ENCODE measurements around the gene ATP6V1F.
A peak's percentile ranks its signal among the peaks of the same experiment; 100 is the strongest.

Gene ATP6V1F

GRCh38 chr7:128859232-128860157, 3.2 kb upstream of the ATP6V1F start:
- CTCF ChIA-PET = interaction anchor here (0.7 to 4.5 kb wide), 6 partner anchors 12 to 359 kb away, joined by 3 to 20 read pairs (median 4); no protein-coding TSS in a partner anchor
- TF ChIP-seq CTCF (IDR thresholded peaks at IDR 0.05; ENCODE audit: control extremely low read depth, extremely low read depth, low read depth, missing control alignments) = no peak
- POLR2A ChIA-PET = no interaction called here
- no peak for DNase-seq (ENCODE audit: extremely low spot score)

GRCh38 chr7:128860158-128861073, 2.2 kb upstream of the ATP6V1F start:
- CTCF ChIA-PET = interaction anchor here (0.7 to 4.5 kb wide), 7 partner anchors 11 to 358 kb away, joined by 3 to 20 read pairs (median 3); no protein-coding TSS in a partner anchor
- no peak for TF ChIP-seq CTCF (IDR thresholded peaks at IDR 0.05; ENCODE audit: control extremely low read depth, extremely low read depth, low read depth, missing control alignments)
- no peak for DNase-seq (ENCODE audit: extremely low spot score)
- POLR2A ChIA-PET = no interaction called here

- POLR2A ChIA-PET = interaction anchor here (0.7 kb wide), 1 partner anchor 22 kb away, joined by 4 read pairs; no protein-coding TSS in a partner anchor
- TF ChIP-seq CTCF (IDR thresholded peaks at IDR 0.05; ENCODE audit: control extremely low read depth, extremely low read depth, low read depth, missing control alignments) = no peak
- no peak for DNase-seq (ENCODE audit: extremely low spot score)
- CTCF ChIA-PET = interaction anchor here (0.7 to 4.5 kb wide), 17 partner anchors 10 to 357 kb away, joined by 3 to 24 read pairs (median 7); no protein-coding TSS in a partner anchor
These were observed 592 bp upstream of the ATP6V1F start for GRCh38 chr7:128861957-128862570.

GRCh38 chr7:128863433-128863989, 855 bp downstream of the ATP6V1F start:
- TF ChIP-seq CTCF (IDR thresholded peaks at IDR 0.05; ENCODE audit: control extremely low read depth, extremely low read depth, low read depth, missing control alignments) = peak; percentile 63
- ChIA-PET CTCF (interaction anchor here (0.6 to 3.8 kb wide), 19 partner anchors 8 to 437 kb away, joined by 3 to 24 read pairs (median 6); no protein-coding TSS in a partner anchor), POLR2A (no interaction called here)
- DNase-seq (ENCODE audit: extremely low spot score) = peak; percentile 68

GRCh38 chr7:128865303-128865702, 2.6 kb downstream of the ATP6V1F start:
- no peak for DNase-seq (ENCODE audit: extremely low spot score)
- CTCF ChIA-PET = interaction anchor here (3.6 to 9.5 kb wide), 2 partner anchors 15 to 17 kb away, joined by 22 to 75 read pairs; no protein-coding TSS in a partner anchor
- POLR2A ChIA-PET = no interaction called here
- TF ChIP-seq CTCF (IDR thresholded peaks at IDR 0.05; ENCODE audit: control extremely low read depth, extremely low read depth, low read depth, missing control alignments) = no peak

Measured in GM10248 (cell line).